GM19397 (cell line): Measurements from ENCODE around the gene F5.

Source experiments
- ATAC-seq: cut with Tn5 transposase; IDR thresholded peaks from one replicate; pipeline ENCODE4 v1.9.1; 2021; ENCODE audit warnings: mild to moderate bottlenecking, moderate library complexity; ENCODE audit not compliant: unreplicated experiment

The F5 gene

DNA sequence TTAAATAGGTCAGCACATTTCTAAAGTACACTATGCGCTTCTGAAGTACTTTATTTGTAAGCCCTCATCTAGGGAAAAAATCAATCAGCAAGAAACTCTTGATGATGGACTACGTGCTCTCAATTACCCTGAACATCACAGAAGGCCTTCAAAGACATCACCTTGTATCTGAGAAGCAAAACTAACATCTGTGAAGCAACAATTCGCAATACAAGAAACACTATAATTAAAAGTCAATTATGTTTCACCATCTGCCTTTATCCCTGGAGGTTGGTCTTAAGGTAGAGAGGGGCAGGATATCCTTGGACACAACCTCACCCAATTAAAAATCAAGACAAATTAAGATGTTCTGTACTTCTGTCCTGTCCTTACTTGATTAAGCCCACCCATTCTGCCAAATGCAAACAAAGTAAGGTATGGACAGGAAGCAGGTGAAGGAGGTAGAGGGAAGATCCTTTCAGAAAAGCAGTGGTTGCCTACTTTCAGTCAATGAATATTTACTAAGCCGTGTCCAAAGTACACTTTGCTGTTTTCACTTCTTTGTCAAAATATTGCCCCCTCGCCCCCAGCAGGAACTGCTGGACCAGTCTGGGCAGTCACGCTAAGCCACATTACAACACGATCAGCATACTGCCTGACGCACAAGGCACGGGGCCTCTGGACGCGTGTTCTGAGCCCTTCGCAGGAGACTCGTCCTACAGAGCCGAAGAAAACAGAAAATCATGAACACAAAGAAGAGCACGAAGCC lies 101.4 kb downstream of the F5 start:
- peak; percentile 10 for ATAC-seq

DNA sequence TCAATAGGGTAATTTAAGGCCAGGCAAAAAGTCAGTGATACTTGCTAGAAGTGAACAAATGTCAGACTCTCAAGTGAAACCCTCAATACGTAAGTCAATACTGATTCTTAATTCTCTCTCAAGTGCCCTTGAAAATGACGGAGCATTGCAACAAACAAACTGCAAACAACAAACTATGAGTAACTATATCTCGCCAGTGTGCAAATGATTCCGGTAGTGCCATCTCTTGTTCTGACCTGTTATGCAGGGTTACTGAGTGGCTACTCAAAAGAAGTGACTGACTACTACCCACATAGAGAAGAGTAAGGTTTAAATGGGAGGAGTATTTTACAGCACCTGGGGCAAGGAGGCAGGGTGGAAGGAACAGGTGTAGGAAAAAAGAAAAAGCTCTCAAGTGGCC lies 102.2 kb downstream of the F5 start:
- ATAC-seq: no peak

DNA sequence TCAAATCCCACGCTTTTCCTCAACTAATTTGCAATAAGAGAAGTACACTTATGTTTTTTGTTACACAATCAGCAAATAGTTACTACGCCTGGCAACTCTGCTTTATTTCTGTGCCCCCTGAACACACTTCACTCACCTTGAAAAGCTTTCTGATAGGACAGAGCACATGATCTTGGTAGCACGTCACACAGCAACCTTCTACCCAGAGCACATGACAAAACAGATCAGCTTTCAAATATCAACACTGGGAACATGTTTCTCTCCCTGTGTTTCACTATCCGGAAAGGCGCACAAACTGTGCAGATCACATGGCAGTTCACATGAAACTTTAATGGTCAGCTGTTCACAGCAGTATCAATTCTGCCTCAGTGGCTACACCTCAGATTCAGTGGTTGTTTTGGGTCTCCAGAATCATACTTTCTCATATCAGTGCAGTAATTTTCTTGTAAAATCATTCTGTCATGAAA lies 102.7 kb downstream of the F5 start:
- ATAC-seq: no peak

DNA sequence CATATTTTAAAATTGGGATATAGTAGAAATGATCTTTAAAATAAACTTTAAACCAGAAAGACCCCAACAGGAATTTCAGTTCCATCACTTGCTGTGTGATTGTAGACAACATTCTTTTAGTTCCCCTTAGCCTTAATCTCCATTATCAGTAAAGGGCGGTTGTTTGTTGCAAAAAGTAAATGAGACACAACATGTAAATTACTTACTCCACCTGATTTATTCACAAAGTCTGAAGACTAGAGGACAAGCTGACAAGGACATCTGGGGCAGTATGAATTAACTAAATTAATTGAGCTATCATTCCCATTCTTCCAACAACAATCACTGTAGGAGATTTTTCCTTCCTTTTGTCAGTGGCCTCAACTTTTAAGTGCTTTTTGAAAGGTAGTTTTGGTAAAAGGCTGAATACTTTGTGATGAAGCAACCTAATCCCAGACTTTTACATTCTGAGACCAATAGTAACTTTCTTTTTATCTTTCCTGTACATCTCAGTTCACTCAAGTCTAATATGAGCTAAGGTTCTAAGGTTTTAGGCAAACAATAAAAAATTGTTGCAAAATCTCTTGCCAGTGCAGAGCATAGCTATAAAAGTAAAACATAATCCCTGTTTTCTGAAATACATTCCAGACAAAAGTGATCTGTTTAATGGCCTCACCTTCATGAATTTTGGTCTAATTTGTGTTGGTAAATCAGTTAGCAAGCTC lies 106.8 kb downstream of the F5 start:
- ATAC-seq: no peak

DNA sequence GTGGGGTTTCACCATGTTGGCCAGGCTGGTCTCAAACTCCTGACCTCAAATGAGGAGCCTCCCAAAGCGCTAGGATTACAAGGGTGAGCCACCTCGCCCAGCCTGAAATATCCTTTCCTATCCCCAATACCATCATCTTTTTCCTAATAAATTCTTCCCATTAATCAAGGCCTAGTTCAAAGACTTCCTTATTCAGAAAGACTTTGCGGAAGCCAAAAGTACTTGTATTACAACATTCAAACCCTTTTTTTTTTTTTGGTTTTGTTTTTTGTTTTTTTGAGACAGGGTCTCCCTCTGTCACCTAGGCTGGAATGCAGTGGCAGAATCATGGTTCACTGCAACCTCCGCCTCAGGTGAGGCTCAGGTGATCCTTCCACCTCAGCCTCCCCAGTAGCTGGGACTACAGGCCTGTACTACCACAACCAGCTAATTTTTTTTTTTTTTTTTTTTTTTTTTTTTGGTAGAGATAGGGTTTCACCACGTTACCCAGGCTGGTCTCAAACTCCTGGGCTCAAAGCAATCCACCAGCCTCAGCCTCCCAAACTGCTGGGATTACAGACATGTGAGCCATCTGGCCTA lies 108.1 kb downstream of the F5 start:
- ATAC-seq: no peak

DNA sequence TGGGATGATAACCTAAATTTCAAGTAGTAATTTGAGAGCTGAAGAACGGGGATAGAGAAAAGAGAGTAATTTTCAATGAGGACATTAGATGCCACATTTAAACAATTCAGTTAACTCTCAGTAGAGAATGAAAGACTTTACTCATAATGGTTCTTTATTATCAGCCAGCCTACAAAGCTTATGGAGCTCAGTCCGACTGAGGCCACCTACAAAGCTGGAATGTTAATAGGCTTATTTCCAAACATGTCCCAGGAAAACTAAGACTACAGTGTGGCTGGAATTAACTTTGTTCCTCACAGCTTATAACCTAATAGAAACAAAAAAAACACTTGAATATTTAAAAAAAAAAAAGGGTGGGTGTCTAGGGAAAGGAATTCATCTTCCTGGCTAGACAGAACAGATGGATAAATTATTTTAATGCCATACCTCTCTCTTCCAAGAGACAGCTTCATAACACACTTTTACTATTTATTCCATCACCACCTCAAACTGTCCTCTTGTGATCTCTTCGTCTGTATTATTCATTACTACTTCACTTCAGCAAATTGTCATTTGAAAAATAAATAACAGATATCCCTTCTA lies 110.4 kb downstream of the F5 start:
- no peak for ATAC-seq

DNA sequence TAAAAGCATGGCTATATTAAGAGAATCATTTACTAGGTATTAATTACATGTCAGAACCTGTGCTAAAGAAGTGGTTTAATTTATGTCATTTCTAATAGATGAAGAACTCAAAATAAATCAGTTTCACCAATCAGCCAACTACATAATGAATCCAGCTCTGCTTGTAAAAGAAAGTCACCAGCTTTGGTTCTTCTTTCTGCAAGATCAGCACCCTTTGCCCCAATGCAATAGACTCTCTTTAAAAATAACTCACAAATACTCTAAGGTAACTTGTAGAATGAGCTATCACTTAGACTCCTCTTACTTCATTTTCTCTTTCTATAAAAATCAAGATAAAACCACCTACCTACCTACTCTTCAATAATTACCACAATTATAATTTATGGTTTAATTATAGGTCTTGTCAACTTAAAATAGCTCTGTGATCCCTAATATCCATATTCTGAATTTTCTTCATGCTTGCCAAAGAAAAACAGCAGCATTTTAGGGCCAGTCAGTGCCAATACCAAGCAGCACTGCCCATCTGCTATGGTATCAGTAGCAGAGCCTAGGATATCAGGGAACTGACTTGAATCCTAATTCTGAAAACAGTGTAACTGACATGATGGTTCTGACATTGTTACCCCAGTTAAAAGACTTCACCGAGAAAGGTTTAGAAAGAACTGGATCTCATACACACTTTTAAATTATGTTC lies 111.8 kb downstream of the F5 start:
- no peak for ATAC-seq

DNA sequence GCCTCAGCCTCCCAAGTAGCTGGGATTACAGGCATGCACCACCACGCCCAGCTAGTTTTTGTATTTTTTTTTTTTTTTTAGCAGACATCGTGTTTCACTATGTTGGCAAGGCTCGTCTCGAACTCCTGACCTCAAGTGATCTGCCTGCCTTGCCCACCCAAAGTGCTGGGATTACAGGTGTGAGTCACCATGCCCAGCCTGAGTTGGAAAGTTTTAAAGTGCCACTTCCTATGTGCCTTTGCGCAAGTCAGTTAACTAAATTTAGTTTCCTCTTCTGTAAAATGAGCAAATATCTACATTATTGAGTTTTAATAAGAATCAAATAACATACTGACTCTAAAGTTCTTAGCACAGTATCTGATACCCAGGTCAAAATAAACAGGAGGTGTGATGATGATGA lies 112.9 kb downstream of the F5 start:
- ATAC-seq: no peak

DNA sequence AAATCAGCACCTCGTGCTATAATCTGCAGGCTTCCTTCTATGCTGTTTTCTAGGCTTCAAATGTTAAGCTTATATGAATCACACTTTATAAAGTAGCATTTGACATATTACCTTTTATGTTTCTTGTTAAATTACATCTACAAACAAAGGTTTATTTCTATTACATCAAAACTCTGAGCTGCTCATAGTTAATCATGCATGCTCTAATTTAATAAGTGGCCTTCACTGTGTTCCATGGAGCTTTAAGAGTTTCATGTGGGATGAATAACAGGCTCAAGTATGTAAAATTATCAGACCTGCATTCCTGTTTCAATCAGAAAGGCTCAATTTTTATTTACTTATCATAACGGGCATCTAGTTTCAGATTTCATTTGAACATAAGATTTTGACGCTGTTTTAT lies 113.5 kb downstream of the F5 start:
- ATAC-seq: no peak

DNA sequence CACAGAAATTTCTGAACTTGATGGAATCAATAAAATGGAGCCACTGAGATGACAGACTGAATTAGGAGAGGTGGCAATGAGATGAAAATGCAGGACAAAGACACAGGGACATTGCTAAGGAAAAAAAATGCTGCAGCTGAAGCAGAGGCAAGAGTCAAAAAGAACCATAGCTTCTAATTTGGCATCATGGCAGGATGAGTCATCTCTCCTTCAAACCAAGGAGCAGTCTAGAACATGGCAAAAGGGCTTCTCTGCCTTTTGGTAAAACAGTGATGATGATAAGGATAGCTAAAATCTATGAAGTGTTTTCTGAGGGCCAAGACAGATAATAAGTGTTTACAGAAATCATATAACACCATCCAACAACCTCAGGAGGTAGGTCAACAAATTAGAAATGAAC lies 117.3 kb downstream of the F5 start:
- ATAC-seq: no peak

DNA sequence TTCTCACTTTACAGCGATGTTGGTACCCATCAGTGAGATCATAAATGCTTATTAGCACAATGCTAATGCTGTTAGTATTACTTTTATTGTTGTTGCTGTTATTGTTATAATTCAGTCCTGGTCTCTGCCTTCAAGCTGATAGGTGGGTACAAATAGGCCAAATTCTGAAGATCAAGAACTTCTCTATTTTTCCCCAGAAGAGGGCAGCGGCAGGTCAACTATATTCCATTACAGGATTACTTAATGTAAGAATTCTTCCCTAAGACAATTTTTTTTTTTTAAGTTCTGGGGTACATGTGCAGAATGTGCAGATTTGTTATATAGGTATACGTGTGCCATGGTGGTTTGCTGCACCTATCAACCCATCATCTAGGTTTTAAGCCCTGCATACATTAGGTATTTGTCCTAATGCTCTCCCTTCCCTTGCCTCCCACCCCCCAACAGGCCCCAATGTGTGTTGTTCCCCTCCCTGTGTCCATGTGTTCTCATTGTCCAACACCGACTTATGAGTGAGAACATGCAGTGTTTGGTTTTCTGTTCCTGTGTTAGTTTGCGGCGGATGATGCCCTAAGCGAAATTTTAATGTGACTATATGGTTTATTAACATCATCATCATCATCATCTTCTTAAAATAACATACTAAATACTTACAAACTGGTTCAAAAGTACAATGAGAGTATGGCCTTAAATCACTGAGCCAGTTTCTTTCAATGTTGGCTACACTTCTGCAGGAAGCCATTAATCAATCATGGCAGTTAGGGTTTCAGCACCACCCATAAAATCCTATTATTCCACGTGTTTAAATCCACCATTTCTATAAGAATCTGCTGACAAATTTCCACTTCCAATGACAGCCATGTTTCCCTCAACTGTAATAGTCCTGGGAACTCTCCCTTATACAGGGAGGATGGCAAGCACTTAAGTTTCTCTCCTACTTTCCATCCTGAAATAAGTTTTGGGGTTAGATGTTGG lies 119.7 kb downstream of the F5 start:
- ATAC-seq: no peak

DNA sequence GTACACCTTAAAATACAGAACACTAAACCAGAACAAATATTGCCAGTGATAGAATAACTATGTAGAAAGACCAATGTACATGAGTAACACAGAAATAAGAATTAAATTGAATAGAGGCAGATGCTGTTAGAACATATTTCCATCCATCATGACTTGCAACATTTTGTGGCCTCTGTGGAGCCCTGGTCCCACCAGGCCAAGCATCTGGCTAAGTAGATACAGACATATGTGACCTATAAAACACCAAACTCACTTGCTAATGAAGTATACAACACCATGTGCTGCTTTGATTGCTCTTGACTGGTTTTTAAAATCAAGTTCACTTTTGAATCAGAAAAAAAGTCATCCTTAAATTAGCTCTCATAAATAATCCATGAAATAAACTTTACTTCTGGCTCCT lies 121.0 kb downstream of the F5 start:
- ATAC-seq: no peak
